Activated naive CD4-positive, alpha-beta T cell (primary cell): ENCODE results near the gene SYNGR2.
A peak's percentile ranks its signal among the peaks of the same experiment; 100 is the strongest.

Experiments used
- DNase-seq, 4 experiments: peaks; one replicate each; lab custom pipeline; 2025; lab: John Stamatoyannopoulos, UW

Gene SYNGR2

GRCh38 chr17:78143214-78144146, 24.9 kb upstream of the SYNGR2 start:
- DNase-seq = no peak

GRCh38 chr17:78144147-78144719, 24.1 kb upstream of the SYNGR2 start:
- DNase-seq = no peak

GRCh38 chr17:78144736-78145641, 23.4 kb upstream of the SYNGR2 start:
- no peak for DNase-seq

GRCh38 chr17:78146471-78146869, 21.9 kb upstream of the SYNGR2 start:
- DNase-seq = no peak

- DNase-seq = no peak
Observed at GRCh38 chr17:78146881-78147280, 21.5 kb upstream of the SYNGR2 start.

GRCh38 chr17:78147315-78147998, 20.9 kb upstream of the SYNGR2 start:
- no peak for DNase-seq

DNA sequence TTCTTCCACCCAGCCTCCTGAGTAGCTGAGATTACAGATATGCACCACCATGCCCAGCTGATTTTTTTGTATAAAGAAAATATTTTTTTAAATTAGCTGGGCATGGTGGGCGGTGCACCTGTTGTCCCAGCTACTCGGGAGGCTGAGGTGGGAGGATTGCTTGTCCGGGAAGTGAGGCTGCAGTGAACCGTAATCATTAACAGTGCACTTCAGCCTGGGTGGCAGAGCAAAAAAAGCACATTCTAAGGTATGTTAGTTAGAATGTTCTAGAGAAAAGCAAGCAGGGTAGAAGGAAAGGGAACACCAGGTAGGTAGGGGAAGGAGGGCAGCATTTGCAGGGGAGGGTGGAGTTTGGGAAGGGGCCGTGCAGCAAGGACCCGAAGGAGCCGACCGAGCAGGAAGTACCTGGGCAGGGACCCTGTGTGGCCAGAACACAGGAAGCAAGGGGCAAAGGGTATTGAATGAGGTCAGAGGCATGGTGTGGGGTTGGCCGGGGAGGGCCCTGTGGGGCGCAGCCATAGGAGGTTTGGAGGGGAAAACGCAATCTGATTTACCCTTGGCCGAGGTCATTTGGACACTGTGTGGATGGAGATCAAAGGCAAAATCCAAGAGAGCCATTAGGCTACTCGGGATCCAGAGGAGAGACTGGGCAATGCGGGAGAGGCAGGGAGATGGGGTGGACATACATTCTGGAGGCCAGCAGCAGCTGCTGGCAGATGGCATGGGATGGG, 19.9 kb upstream of the SYNGR2 start:
- DNase-seq = no peak

- no peak for DNase-seq
Observed at GRCh38 chr17:78151514-78152008, 16.8 kb upstream of the SYNGR2 start.

GRCh38 chr17:78154903-78155811, 13.2 kb upstream of the SYNGR2 start:
- no peak for DNase-seq

DNA sequence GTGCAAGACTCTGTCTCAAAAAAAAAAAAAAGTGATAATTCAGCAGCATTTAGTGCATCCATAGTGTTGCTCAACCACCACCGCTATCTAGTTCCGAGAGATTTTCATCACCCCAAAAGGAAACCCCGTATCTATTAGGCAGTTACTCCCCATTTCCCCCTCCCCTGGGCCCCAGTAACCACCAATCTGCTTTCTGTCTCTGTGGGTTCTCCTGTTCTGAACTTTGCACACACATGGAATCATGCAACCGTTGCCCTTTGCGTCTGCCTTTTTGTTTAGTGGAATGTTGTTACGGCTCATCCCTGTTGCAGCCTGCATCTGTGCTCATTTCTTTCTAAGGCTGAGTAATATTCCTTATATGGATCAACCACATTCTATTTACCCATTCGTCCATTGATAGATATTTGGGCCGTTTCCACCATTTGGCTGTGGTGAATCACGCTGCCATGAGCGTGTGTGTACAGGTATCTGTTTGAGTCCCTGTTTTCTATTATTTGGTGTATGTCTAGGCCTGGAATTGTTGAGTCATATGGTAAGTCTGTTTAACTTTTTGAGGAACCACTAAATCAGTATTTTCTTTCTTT, 8.7 kb upstream of the SYNGR2 start:
- no peak for DNase-seq

DNA sequence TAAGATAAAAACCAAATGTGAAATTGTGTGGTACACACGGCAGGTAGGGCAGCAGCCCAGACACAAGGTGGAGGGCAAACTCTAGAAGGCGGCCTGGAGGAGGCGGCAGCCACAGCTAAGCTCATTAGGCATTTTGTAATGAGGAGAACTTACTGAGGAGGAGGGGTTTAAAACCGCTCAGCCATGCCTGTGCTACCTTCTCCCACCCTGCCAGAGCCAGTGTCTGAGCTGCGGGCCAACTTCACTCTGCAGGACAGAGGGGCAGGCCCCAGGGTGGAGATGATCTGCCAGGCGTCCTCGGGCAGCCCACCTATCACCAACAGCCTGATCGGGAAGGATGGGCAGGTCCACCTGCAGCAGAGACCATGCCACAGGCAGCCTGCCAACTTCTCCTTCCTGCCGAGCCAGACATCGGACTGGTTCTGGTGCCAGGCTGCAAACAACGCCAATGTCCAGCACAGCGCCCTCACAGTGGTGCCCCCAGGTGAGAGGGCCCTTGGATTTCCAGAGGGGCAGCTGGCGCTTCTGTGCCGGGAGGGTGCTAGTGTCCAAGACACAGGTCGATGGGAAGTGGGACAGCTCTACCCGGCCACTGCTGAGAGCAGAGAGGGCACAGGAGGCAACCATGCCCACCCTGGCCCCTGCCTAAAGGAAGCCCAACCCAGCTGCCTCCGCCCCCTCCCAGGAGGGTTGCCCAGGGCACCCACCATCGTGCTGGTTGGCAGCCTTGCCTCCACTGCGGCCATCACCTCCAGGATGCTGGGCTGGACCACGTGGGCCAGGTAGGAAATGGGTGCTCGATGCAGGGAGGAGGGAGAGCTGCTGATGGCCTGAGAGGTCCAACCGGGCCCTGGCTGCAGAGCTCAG, 4.3 kb upstream of the SYNGR2 start:
- no peak for DNase-seq

- no peak for DNase-seq
Observed at GRCh38 chr17:78164748-78165607, 3.4 kb upstream of the SYNGR2 start.

DNA sequence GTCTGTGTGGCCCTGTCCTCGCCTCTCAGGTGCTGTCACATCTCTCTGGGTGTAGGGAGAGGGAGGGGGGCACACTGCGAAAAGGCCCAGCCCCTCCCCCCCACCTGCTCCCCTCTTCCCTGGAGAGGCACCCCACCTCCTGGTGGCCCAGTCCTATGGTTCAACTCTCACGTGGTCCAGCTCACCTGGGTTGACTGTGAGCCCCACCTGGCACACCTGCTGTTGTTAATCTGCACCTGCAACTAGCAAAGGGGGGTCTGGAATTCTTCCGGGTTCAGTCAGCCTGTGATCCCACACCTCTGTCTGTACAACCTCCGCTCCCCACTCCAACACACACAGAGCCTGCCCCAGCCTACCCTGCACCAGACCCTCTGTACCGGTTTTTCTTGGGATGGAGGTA, 2.0 kb upstream of the SYNGR2 start:
- no peak for DNase-seq

- peak in 1 of 4 experiments; percentile 28 for DNase-seq
Observed at GRCh38 chr17:78168903-78169793, 767 bp downstream of the SYNGR2 start.

GRCh38 chr17:78170692-78171590, 2.6 kb downstream of the SYNGR2 start:
- DNase-seq = no peak
